HT-29 (cell line): ENCODE measurements around the gene ATP8B4. TPM values are rescaled to one million over a fixed set of nuclear protein-coding genes. Genes with fewer than 3 reads are reported as not detected.

Experiments used
- DNase-seq: peaks from one replicate; pipeline ENCODE4 v3.0.0-alpha.2; 2015; ENCODE audit warnings: low spot score
- total RNA-seq: library from RNA; depleted of rRNA; stranded (reverse); fragments of >200 nt; shearing (Covaris generic); gene quantifications from 2 replicates; pipeline ENCODE4 v1.2.3, GENCODE V29; 2014

ATP8B4 gene
- total RNA-seq, 1 experiment from 2014 or later = 0.66 TPM

DNA sequence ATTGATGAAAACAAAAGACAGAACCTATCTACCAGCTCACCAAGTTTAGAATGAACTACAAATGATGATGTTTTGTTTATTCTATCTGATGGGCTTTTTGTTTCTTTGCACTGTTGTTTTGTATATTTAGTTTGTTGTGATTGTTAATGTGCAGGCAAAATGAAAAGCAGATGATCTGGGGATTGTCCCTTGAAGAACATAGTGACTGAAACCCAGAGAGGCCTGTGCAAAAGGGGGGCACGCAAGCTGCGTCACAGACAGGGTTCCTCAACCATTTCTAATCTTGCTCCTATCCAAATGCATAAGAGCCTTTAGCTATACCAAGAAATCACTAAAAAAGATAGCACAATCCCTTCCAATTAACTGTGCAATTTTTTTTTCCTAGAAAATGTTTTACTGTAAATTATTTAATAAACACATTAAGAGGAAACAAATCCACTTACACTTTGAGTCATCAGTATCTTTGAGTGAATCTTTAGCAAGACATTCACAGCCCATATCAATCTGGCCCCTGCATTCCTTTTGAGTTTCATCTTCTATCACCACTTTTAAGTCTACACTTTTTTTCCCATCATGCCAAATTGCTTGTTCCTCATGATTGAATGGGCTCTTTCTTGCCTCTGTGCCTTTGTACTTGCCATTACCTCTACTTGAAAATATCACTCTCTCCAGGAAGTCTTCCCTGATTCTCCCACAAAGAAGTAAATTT is 220.3 kb downstream of the ATP8B4 start:
- no peak for DNase-seq

- no peak for DNase-seq
Observed at GRCh38 chr15:49898097-49898496, 220.9 kb downstream of the ATP8B4 start.

GRCh38 chr15:49895347-49896223 is 223.4 kb downstream of the ATP8B4 start:
- DNase-seq = no peak

GRCh38 chr15:49890689-49891088 is 228.3 kb downstream of the ATP8B4 start:
- no peak for DNase-seq

GRCh38 chr15:49889536-49889935 is 229.5 kb downstream of the ATP8B4 start:
- no peak for DNase-seq

DNA sequence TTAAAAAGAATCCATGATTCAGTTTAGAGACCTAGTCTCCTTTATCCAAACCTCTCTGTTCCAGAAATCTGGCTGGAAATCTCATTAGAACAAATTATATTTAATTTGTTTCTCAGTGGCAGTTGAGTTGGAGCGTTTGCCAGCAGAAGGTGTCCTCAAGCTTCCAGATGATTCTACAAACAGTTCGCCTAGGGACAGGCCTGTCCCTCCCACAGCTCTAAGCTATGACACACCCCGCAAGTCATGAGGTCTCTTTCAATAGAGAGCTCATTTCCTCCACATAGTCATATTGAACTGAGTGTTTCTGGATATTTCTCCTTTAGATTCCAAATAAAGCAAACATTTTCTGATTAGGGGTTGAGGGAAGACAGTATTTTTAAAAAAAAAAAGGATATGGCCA is 230.3 kb downstream of the ATP8B4 start:
- DNase-seq = no peak

GRCh38 chr15:49888323-49888693 is 230.7 kb downstream of the ATP8B4 start:
- no peak for DNase-seq

GRCh38 chr15:49887659-49888322 is 231.2 kb downstream of the ATP8B4 start:
- DNase-seq = no peak

GRCh38 chr15:49883121-49883520 is 235.9 kb downstream of the ATP8B4 start:
- no peak for DNase-seq

- no peak for DNase-seq
Observed at GRCh38 chr15:49881866-49882265, 237.2 kb downstream of the ATP8B4 start.

DNA sequence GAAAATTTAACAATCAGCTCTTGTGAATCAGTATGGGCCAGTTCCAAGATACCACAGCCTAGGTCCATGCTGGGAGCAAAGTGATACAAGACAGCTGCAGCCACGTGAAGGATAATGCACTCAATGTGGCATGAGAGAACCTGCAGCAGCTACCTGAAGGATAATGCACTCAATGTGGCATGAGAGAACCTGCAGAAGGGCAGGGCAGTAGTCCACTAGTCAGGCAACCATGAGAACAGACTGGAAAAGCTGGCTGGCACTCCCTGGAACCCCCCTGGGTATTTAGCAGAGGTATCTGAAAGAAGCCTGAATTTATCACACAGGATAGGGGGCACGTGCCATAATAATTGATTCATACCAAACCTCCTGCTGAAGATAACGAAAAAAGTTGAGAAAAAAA is 237.6 kb downstream of the ATP8B4 start:
- no peak for DNase-seq

GRCh38 chr15:49877873-49878521 is 241.0 kb downstream of the ATP8B4 start:
- DNase-seq = no peak

GRCh38 chr15:49877117-49877872 is 241.7 kb downstream of the ATP8B4 start:
- no peak for DNase-seq

GRCh38 chr15:49876401-49877038 is 242.5 kb downstream of the ATP8B4 start:
- DNase-seq = peak; percentile 24

DNA sequence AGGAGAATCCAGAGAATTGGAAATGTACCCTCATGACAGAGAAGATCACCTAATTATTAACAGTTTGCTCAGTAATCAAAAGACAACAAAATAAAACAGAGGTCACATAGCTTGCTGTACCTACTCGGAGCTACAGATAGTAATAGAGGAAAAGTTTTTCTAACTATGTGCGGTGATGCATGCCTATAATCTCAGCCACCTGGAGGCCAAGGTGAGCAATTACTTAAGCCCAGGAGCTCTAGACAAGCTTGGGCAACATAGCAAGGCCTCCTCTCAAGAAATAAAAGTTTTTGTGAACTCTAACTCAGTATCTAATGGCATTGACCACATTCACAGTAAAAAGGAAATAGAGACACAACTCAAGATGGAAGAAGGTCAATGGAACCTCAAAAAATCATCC is 243.6 kb downstream of the ATP8B4 start:
- DNase-seq = peak; percentile 47

GRCh38 chr15:49870472-49870871 is 248.6 kb downstream of the ATP8B4 start:
- DNase-seq = no peak

DNA sequence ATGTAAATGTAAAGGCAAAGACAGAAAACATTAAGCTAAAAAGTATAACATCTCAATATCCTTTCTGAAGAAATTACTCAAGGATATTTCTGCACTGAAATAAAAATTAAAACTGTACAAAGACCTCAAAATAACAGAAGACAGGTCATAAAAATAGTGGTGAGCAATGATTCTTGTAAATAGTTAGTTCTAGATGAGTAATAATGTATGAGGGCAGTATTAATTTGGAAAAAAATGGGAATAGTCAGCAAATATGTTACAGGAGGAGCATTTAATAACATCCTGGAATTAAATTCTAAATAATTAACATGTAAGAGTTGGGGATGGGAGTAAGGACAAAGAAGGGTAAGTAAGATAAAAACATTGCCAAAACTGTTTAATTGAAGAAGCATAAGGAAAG is 250.7 kb downstream of the ATP8B4 start:
- no peak for DNase-seq

DNA sequence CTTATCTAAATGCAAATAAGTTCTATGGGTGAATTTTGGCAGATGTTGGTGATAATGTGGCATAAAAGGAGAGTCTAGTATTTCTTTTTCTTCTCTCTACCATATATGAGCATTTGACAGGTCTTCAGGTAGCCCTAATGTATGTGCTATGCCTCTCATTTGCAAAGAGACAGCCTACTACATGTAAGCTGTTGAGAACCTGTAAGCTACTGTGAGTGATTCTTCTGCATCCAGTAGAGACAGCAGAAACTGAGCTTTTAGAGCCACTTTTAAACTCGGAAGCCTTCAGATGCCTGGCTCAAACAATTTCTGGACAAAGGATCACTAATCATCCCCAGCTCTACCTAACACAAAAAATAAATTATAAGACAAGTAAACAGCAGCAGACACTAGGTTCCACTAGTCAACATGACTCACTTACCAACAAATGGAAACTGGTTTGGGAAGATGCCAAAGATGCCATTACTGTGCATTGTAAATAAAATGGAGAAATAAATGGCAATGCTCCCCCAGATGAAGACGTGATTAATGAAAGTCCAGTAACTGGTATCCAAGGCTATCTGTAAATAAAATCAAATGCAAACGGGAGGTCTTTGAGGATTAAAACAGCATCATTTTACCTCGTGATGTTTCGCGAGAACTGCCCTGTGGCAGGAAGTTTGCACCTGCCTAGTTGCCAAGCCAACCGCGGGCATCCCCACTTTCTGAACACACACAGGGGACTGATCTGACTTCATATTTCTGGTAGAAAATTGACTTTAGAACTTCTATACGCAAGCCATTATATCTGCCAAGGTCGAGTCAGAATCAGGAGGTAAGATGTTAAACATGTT is 252.9 kb downstream of the ATP8B4 start:
- DNase-seq = peak; percentile 85

DNA sequence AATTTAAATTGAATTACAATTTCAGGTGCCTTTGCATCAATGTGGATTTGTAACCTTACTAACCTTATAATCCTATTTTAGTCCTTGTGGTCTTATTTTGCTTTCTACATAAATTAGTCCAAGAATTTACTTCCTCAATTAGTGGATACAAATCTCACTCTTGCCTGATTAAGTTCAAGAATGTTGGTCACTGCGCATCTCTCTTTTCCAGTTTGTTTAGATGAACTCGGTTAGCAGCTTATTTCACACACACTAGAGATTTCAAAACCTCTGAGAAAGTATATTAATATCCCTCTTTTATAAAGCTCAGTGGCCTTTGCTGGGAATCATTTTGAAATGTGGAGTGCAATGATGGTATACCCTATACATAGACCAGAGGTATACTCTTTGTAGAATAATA is 254.8 kb downstream of the ATP8B4 start:
- DNase-seq = no peak
